Renal cortical epithelial cell (primary cell): ENCODE data around the gene KANK4. TPM values are rescaled to one million over a fixed set of nuclear protein-coding genes. Genes with fewer than 3 reads are reported as not detected.

ENCODE experiments used
- DNase-seq: peaks from one replicate; pipeline ENCODE4 v3.0.0-alpha.2; 2011; ENCODE audit warnings: low read depth
- total RNA-seq: library from RNA; depleted of rRNA; stranded (reverse); fragments of >200 nt; gene quantifications from 2 replicates; pipeline ENCODE4 v1.2.3, GENCODE V29; 2014

KANK4 gene
- total RNA-seq, 1 donor from 2014 or later = not detected

DNA sequence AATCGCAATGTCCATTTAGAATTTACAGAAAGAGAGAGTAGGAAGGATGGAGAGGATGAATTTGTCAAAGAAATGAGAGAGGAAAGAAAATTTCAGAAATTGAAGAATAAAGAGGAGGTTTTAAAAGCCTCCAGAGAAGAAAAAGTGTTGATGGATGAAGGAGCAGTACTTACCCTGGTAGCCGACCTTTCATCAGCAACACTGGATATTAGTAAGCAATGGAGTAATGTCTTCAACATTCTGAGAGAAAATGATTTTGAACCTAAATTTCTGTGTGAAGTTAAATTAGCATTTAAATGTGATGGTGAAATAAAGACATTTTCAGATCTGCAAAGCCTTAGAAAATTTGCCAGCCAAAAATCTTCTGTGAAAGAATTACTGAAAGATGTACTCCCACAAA, 112.0 kb downstream of the KANK4 start:
- DNase-seq = no peak

DNA sequence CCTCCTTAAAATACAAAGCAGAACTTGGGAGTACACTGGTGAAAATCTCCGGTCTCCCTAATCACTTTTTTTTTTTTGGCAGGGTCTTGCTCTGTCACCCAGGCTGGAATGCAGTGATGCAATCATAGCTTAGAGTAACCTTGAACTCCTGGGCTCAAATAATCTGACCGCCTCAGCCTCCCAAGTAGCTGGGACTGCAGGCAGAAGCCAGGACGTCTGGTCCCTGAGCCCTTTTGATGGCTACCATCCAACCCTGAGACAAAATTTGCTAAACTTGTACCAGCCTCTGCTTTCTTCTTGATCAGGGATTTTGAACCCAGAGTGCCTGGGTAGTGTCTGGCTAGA, 120.5 kb downstream of the KANK4 start:
- peak; percentile 23 for DNase-seq

DNA sequence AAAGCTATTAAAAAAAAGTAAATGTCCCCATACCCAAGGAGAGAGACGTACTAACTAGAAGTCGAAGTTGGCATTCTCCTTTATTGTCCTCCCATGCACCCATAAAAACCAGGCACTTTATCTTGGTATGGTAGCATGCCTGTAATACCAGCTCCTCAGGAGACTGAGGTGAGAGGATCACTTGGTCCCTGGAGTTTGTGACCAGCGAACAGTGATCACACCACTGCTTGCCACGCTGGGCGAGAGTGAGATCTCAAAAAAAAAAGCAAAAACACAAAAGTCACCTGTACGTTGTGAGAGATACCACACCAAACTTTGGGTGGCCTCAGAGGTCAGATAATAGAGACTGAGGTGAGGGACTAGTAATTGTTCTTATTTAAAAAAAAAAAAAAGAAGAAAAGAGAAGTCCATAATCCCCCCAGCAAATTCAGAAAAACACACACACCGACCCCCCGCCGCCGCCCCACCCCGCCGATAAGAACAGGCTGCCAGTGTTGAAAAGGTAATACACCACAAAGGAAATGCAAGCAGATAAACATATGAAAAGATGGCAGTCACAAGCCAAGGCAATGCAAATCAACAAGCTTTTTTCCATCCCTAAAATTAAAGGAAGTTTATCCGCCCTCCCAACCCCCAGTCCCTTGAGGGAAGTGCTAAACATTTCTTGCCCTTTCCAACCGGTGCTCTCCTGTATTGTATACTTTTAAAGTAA, 121.0 kb downstream of the KANK4 start:
- no peak for DNase-seq

DNA sequence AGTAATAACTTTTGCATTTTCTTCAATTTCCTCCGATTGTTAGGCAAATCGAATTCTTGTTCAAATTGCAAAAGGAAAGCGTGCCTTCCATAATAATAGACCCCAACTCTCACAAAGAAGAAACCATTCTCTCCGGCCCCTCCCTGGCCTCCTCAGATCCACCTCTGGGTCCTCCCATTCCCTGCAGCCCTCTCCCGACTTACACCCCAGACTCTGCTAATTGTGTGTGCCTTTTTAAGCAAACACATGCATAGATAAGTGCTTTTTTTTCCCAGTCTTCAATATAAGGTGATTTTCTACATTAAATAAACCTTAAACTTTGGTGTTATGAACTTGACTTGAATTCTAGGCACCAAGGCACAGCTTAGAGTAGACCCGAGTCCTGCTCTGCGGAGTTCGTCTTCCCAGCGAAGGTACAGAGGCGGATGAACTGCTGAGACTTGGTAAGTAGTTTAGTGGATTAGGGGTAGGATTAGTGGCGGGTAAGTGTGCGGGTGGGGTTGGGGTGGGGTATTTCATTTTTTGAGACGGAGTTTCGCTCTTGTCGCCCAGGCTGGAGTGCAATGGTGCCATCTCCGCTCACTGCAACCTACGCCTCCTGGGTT, 123.0 kb downstream of the KANK4 start:
- DNase-seq = no peak

DNA sequence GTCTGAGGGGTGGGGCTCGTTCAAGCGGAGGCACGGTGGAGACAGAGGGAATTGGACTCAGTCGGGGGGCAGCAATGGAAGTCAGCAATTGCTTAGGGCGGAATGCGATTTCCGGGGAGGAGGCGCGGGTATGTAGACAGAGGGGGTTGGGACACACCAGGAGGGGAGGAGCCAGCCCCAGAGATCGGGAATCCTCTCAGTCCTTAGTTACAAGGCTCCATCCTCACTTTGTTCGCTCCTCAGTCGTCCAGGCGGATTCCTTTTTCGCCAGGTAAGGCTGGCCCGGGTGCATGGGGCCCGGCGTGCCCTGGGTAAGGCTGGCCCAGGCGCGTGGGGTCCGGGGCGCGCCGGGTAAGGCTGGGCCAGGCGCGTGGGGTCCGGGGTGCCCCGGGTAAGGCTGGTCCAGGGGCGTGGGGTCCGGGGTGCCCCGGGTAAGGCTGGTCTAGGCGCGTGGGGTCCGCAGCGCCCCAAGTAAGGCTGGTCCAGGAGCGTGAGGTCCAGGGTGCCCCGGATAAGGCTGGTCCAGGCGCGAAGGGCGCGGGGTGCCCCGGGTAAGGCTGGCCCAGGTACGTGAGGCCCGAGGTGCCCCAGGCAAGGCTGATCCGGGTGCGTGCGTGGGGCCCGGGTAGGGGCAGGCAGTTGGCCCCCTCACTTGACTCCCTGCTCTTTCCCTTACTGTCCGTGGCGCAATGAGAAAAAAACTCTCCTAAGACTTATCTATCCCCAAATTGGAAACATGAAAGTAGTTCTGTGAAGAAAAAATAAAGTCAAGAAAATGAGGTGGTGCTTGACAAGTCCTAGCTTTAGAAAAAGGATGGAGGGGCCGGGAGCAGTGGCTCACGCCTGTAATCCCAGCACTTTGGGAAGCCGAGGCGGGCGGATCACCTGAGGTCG, 124.3 kb downstream of the KANK4 start, which contains the start of gene L1TD1:
TSS of gene L1TD1 (plus strand) at position 199 of the 894 bp plus-strand sequence. CDS start 11,780 bp downstream, outside the sequence.
- DNase-seq = no peak

DNA sequence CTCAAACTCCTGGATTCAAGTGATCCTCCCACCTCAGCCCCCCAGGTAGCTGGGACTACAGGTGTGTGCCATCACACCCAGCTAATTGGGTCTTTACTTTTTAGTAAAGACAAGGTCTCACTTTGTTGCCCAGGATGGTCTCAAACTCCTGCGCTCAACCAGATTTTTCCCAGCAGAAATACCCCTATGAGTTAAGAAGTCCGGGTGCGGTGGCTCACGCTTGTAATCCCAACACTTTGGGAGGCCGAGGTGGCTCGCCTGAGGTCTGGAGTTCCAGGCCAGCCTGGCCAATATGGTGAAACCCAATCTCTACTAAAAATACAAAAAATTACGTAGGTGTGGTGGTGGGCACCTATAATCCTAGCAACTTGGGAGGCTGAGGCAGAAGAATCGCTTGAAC, 131.1 kb downstream of the KANK4 start:
- no peak for DNase-seq

DNA sequence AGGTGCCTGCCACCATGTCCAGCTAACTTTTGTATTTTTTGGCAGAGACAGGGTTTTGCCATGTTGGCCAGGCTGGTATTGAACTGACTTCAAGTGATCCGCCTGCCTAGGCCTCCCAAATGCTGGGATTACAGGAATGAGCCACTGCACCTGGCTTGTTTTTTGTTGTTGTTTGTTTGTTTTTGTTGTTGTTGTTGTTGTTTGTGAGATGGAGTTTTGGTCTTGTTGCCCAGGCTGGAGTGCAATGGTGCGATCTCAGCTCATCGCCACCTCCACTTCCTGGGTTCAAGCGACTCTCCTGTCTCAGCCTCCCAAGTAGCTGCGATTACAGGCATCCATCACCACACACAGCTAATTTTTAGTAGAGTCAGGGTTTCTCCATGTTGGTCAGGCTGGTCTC, 131.7 kb downstream of the KANK4 start:
- no peak for DNase-seq

Other genes starting within 250 kb of the KANK4 start
- under 0.01 TPM in 1 of 2 replicates, not detected in the other for gene L1TD1, start 124.6 kb downstream of the KANK4 start, total RNA-seq
- gene USP1, start 117.6 kb upstream of the KANK4 start, total RNA-seq = 24.5 and 30.0 TPM in 2 replicates